NCI-H510A treated with DMSO at 0.1 percent for 48 hours (cell line): ENCODE data around the gene NPRL2.
"Not testable (repeated sequence)": the region's sequence is repeated elsewhere in the genome, so short reads cannot be mapped to it uniquely, and the experiment has no call there.

ENCODE experiments used
- DNase-seq: peaks from one replicate; lab custom pipeline; 2025; lab: John Stamatoyannopoulos, UW

The NPRL2 gene

DNA sequence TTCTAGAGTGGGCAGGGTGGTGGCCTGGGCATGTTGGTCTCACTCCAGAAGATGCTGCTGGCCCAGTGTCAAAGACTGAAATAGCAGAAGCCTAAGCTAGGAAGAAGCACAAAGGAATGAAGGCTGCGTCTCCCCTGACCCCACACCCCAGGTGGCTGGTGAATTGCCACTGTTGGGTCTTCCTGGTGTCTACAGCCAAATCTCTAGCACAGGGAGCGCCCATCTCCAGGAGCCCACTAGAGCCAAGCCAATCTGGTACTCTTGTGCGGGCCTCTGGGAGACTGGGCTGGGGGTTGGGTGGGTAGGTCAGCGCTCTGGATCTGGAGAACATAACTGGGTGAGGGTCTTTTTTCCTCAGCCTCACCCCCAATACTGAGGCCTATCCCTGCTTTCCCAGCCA lies 23.4 kb downstream of the NPRL2 start:
- no peak for DNase-seq

DNA sequence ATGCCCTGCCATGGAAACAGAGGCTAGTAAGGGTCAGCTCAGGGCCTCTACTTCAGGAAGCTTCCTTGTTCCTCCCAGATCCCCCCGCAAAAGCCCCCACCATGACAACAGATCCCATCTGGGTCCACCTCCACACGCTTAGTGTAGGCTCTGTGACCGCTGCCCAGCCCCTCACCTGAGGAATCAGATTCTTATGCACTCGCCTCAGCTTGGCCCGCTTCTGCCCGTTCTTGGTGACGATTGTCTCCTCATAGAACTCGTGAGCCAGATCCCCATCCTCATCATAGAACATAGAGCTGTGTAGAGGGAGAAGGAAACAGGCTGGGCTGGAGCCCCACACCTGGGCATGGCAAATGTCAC lies 24.4 kb downstream of the NPRL2 start:
- no peak for DNase-seq

DNA sequence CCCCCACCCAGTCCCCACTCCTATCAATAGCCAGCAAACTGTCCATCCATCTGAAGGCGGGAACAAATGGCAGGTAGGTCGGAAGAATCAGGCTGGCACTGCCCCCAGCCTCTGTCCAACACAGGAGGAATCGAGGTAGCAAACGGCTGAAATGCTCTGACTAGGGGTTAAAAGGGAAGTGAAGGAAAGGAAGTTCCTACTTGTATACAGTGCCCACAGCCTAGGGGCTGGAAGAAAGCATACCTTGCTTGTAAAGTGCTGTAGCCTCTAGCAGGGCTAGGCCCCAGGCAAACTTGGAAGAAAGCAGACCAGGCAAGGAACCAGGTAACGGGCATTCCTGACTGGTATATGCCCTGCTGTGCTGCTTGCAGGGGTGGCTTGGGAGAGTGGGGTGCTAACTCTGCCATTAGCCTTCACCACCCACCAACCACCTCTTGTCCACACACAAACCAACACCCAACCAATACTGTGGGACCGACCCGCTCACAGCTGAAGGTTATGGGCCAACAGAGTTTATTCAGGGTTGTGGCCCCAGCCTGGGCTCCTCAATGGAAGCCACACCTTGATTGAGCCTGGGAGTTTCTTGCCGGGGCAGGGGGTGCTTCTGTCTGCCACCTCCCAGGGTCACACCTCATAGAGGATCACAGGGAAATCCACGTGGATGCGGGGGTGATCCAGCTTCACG lies 24.9 kb downstream of the NPRL2 start:
- no peak for DNase-seq

DNA sequence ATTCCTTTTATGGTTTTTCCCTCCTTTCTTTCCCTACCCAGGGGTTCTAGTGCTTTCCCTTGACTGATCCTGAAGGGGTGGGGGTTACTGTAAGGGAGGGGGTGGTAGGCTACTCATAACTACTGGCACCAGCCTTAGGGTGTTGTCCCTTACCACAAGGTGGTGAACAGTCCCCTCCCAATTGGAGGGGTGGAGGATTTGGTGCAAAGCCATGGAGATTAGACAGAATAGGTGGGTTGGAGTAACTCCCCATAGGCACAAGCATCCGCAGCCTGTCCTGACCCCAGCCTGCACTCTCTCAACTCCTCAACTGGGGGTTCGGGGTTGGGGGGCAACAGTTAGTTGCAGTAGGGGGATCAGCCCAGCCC lies 25.5 kb downstream of the NPRL2 start:
- no peak for DNase-seq

DNA sequence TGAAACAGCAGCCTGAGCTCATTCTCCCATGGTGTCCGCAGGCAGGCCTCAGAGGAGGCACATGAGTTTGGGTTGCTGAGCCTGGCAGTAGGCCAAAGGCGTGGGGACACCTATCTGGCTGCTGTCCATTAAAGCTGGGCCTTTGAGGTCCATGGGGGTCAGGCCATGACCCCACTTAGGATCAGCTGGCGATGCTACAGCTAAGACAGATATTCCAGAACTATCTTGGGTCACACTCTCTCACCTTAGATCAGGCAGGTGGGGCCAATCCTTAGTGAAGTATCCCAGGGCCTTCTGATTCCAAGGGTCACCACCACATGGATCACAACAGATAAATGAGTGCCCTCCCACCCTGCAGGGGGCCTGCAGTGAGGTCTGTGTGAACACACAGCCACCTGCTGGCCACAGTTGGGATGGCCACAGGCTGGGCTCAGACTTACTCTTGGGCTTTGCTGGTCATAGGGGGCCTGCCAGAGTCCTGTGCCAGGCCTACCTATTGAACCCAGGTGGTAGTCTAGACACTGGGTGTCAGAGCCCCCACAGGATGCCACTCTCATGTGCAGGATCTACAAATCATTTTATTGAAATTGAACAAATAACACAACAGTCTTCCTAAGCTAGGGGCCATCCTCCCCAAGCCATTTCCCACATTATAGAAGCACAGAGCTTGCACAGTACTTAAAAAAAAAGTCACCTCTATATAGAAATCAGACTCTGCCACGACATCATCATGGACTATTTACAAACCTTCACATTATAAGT lies 26.0 kb downstream of the NPRL2 start:
- peak; percentile 49 for DNase-seq

DNA sequence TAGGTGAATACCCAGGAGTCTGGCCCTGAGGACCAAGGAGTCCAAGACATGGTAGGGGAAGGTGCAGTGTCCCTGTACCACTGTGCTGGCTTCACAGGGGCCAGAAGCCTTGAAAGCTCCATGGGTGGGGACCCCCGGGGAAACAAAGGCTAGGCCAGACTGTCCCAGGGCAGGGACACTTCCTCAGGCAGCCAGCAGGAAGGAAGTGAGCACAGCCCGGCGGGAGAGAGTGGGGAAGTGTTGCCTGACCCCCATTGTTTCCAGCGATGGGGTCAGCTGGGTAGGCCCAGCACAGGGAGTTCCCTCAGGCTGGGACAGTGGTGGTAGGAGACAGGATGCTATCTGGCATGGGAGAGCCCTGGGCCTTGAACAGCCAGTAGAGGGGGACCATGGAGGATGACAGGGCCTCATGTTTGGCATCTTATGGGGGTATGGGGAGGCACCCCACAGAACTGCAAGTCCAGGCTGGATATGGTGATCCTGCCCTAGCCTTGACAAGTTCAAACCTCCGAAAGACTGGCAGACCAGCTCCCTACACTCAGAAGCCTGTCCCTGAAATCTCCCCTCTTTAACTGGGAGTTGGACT lies 26.9 kb downstream of the NPRL2 start:
- DNase-seq, result no peak

DNA sequence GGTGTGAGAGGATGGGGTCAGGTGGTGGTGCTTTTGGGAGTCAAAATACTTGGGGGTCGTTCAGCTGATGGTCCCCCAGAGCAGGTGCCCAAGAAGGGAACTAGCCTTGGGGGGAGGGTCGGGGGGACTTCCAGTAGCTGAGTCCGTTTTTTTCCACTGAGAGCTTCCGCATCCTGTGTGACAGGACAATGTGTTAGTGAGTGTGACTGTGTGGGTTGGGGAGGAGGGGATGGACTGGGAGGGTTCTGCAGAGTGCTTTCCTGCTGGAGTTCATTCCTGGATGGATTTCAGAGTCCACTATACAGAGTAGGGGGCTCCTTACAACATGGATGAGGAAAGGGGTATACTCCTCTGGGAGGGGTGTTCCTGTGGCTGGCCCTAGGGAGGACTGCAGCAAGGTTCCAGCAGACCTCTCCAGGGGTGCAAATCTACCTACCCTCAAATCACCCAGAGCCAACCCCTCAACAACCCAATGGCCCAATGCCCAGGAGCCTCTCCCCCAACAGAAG lies 27.4 kb downstream of the NPRL2 start:
- DNase-seq, result no peak

DNA sequence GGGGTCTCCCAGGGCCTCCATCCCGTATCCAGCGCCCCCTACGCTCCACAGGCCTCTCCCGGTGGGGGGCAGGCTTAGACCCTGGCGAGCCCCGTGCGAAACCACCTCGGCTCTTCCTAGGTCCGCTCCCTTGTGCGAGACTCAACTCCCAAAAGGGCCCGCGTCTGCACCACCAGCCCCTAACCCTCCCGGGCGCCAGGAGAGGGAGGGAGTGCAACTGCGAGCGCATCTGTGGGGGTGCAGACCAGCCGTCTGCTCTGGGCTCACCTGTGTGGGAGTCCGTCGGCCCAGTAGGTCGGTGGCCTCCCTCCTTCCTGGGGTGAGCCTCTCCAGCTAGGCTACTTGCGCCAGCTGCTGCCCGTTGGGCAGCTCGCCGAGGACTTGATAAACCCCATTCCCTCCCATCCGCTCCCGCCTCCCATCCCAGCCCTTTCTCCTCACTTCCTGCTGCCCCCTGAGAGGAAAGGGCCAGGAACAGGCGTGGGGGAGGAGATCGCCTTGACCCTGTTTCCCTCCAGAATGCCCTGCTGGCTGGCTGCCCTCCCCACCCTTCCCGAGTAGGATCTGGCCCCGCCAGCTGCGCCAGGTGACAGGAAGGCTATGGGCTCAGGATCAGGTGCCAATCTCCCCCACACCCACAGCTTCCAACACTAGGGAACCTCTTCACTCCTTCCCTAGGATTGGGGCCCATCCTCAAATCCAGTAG lies 28.0 kb downstream of the NPRL2 start, which contains the start of gene HYAL2:
TSS of gene HYAL2 (minus strand) at position 360 of the 706 bp plus-strand sequence. CDS start 2,256 bp downstream, outside the sequence.
- peak; percentile 18 for DNase-seq

DNA sequence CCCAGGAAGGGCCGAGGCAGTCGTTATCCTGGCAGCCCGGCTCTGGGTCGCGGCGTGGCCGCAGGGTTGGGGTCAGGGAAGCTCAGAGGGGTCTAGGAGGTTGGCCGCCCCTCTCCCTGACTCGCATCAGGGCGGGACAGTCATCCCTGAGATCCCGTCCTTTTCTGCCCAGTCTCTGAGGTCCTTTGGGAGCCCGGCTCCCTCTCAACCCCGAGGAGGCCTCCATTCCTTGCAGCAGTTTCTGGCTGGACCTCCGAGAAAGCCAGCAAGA lies 28.5 kb downstream of the NPRL2 start:
- DNase-seq, result no peak

DNA sequence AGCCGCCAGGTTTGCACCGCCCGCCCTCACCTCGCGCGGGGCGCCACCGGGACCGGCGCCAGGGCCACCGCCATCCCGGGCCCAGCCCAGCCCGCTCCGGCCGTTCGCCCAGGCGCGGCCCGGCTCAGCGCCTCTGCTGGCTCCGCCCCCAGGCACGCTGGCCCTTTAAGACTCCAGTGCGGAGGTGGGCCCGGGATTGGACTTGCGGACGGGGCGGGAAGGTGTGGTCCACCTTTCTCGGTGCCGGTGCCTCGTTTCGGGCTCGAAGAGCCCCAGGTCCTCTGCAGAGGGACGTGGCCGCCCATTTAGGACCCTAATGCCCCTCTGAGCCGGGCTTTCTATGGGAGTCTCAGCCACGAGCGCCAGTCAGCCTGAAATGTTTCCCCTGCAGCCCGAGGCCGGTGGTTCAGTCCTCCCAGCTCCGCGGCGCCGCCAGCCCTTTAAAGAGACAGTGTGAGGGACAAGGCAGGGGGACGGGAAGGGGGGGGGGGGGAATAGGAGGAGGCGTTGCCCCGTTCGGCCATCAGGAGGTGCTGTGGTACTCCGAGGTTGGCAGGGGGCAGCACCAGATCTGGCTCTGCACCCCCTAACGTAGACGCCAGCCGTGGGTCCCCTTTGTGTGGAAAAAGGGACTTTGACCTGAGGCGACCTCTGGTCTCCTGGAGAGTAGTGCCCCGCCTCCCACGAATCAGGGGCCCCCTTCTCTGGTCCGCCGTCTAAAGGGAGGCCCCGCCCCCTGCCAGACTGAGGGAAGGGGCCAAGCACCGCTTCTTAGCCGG lies 29.1 kb downstream of the NPRL2 start:
- DNase-seq, result peak; percentile 59

DNA sequence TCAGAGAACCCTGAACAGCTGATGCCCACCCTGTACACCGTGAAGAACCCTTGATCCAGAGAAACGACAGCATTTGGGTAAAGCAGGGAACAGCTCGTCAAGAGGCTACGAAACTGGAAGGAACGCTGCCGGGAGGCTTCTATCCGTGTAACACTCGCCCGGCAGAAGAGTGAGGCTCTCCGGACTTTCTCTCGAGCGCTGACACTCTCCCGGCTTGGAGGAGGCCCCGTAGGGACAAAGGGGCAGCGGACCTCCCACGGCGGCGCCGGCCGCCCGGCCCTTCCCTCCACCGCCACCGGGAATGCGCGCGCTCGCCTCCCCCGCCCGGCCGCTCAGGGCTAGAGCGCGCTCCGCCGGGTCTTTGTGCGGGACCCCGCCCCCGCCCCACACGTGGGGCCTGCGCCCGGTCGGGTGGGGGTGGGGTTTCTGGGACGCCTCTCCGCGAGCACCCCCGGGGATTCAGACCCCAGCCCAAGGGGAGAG lies 29.7 kb downstream of the NPRL2 start:
- peak; percentile 26 for DNase-seq

DNA sequence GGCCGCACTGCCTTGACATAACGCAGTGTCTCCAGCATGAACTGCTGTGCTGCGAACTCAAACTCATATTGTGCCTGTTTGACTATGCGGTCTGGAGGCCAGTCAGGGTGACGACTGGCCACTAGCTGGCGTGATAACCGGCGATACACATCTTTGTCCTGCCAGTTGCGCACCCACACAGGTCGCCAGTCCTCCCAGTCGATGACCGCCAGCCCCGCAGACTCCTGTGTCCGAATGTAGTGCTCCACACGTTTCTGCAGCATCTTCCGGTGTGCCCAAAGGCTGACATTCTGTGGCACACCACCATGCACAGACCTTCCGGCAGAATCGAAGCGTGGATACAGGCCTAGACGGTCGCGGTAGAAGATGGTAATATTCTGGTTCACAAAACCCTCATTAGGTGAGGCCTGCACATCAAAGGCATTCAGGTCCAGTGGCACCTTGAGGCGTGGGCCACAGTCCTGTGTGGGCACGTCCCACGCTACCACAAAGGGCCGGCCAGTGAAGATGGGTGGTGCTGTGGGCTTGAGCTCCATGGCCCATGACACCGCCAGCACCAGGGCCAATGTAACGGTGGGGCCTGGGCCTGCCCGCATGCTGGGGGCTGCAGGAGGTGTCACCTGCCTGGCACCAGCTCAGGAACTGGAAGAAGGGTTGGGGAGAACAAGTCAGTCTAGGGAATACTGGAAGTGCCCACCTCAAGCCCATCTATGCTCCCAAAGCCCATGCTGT lies 30.5 kb downstream of the NPRL2 start:
- DNase-seq, result no peak

DNA sequence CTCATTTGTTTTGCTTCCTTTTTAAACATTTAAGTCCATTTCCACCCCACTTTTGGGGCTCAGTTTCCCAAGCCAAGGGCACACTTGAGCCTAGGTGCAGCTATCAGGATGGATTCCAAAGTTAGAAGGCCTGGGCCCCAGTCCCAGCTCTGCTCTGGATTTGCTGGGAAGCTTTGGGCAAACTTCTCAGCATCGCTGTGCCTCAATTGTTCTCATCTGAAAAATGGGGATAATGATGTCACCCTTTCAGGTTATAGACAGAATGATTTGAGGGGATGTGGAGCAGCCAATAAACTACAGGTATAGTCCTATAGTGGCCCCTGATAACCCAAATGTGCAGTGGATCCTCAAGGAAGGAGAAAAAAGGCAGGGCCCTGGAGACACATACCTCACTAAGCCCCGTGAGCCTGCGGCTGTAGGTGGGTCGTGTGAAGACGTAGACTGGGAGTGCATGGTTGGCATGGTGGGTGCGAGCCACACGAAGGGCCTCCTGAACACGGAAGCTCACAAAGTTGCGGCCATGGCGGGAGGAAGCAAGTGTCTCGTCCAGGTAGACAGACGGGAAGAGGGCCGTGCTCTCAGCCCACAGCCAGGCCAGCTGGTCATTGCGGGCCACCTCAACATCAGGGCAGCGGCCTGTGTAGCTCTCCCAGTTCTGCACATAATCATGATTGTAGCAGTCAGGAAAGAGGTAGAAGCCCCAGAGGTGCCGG lies 31.2 kb downstream of the NPRL2 start:
- DNase-seq, result no peak

DNA sequence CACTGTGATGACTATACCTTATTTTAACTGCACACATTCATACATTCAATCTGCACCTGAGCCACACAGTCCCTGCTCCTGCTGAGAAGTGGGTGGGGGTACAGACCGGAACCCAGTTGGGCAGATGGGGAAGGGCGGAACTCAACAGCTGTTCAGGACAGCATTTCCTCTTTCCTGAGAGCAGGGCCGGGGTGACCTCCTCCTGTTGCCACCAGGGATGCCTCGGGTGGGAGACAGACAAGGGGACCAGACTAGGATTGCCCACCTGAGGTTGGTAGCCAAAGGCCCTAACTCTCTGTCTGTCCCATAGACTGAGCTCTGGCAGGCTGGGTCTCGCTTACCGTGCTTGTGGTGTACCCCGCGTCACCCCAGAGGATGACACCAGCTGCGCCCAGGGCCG lies 32.0 kb downstream of the NPRL2 start:
- DNase-seq, result no peak

DNA sequence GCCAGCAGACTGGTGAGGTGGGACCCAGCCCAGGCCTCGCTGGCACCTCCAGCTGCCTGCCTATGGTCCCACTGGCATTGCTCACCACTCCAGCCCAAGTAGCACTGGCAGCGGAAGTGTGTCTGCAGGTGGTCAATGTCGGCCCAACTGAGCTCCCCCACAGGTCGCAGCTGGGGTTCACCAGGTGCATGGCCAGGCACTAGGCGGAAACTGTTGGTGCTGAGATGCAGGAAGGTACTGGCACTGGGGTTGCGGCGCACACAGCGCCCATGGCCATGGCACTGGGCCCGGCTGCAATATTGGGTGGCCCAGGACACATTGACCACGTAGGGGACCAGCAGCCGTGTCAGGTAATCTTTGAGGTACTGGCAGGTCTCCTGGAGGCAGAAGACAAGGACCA lies 32.4 kb downstream of the NPRL2 start:
- no peak for DNase-seq

DNA sequence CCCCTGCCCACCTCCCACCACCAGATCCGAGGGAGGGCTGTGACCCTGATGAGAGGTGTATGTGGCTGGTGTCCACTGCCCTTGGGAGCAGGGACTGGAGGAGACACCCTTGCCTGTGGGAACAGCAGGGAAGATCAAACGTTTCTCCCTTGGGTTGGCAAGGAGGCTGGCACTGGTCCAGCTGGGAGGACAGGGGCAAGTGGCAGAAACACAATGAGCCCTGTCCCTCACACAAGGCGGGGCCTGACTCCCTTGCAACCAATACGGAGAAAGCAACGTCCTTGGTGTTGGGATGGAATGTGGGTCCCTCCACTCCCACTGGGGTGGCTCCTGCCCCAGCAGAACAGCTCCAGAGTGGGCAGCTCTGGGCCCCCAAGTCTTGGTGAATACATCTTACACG lies 33.3 kb downstream of the NPRL2 start:
- peak; percentile 18 for DNase-seq

DNA sequence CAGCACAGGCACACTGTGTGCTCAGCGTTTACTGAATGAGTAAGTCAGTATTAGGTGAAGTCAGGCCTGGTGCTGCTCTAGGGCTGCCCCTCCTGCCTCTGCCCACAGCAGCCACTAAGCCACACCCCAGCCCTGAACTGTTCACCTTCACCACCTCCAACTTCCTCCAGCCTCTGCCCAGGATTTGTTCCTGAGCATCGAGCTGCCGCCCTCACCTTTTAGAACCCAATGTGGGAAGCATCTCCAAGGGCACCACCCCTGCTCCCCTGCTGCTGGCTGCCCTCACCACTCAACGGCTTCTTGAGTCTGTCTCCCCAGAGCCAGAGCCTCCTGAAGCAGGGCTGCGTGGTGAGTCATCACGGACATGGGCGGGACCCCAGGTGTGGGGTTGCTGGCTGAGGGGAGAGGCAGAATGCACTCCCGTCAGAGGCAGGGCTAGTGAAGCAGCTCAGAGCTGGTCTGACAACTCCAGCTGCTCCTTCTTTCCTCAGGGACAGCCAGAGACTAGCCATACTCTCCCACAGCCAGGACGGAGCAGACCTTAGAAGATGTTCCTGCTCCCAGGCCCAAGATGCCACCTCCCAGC lies 33.8 kb downstream of the NPRL2 start:
- DNase-seq, result peak; percentile 60

DNA sequence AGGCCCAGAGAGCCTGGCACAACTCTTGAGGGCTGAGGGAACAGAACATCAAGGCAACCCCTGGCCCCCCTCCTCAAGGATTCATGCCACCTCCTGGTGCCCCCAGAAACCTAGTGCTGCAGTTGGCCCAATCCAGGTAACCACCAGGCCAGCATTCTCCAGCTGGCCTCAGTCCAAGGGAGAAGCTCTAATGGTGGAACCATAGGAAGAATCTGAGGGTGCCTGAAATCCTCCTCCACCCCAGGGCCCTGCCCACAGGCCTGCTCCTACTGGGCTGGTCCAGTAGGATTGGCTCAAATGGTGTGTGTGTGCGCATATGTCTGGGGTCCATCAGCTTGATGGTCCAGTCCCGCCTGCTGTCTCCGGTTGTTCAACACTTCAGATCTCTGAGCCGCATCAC lies 35.8 kb downstream of the NPRL2 start:
- DNase-seq, result no peak

DNA sequence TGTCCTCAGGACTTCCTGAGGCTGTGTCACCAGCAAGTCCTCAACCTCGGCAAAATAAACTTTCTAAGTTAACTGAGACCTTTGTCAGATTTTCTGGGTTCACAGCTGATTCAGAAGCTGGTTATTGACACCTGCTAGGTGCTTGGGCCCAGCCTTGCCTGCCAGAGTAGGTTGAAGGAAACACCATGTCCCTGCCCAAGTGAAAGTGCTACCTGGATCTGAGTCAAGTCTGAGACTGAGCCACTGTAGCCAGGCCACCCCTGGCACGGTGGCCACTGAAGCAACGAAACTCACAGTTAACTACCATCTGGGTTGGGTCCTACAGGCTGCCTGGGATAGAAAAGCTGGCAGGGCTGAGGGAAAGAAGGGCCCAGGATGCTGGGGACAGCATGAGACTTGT lies 36.2 kb downstream of the NPRL2 start:
- no peak for DNase-seq

DNA sequence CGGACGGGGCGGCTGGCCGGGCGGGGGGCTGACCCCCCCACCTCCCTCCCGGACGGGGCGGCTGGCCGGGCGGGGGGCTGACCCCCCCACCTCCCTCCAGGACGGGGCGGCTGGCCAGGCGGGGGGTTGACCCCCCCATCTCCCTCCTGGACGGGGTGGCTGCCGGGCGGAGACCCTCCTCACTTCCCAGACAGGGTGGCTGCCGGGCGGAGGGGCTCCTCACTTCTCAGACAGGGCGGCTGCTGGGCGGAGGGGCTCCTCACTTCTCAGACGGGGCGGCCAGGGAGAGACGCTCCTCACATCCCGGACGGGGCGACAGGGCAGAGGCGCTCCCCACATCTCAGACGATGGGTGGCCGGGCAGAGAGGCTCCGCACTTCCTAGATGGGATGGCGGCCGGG lies 38.5 kb downstream of the NPRL2 start:
- DNase-seq, result not testable (repeated sequence)
